Stimulated activated effector memory CD8-positive, alpha-beta T cell treated with anti-CD3 and anti-CD28 coated beads, Interleukin-12 subunit alpha, Interleukin-12 subunit beta, amount 100 ng/mL, for 72 hours (primary cell): ENCODE data around the gene SNX22.

Source experiments
- ATAC-seq: fragments of 150-1000 bp; cut with Tn5 transposase; 2 replicates; pipeline ENCODE4 v1.10.0; 2021
- DNase-seq, 2 donors: peaks; one replicate each; pipeline ENCODE4 v3.0.0; 2021 to 2022; ENCODE audit warnings: low spot score in 2 of 2
- H3K27ac Mint-ChIP-seq: one replicate; pipeline ENCODE4 v1.8.0; 2022; ENCODE audit warnings: mild to moderate bottlenecking, mixed read lengths
- H3K36me3 Mint-ChIP-seq: one replicate; pipeline ENCODE4 v1.8.0; 2022; ENCODE audit warnings: mild to moderate bottlenecking, mixed read lengths
- H3K4me1 Mint-ChIP-seq: one replicate; pipeline ENCODE4 v1.8.0; 2022; ENCODE audit warnings: mixed read lengths
- H3K4me3 Mint-ChIP-seq: one replicate; pipeline ENCODE4 v1.8.0; 2022; ENCODE audit warnings: mild to moderate bottlenecking, mixed read lengths
- H3K9me3 Mint-ChIP-seq: one replicate; pipeline ENCODE4 v1.8.0; 2022; ENCODE audit warnings: mixed read lengths

SNX22 gene

DNA sequence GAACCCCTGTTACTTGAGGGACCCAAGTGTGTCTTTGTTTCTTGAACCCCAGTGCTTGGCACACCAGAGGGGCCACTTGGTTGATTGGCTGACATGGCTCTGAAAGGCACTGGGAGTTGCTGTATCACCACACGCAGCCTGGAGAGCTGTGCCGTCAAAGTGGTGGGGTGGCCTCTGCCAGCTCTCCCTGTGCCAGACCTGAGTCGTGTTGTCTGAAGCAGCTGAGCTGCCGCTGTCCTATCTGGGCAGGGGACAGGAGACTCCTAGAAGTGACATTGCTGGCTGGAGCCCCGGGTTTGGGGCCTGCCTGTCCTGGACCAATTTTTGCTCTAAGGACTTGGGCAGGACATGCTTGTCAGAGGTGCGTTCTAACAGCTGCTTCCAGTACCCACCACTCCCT, 5.5 kb upstream of the SNX22 start:
- Mint-ChIP-seq H3K9me3 (no peaks in the 10 kb centered on the region), H3K27ac (no peak overlapping the region), H3K4me1 (peaks cover 27% of the 10 kb centered on the region), H3K4me3 (no peak overlapping the region), H3K36me3 (peaks cover 37% of the 10 kb centered on the region)
- ATAC-seq (no peak), DNase-seq (no peak)

DNA sequence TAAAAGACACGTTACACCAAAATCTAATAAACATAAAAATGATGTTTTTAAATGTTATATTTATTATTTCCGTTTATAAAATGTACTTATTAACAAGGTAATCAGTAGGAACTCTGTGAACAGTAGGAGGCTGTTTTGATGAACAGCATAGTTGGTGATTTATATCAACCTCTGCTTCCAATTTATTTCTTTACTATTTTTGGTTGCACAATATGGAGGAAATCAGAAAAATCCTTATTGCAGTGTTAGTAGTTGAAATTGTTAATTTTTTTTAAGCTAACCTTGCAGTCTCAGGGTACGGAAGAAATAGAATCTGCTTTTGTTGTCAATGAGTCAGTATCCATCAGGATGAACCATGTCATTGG, 5.0 kb upstream of the SNX22 start:
- DNase-seq (no peak), ATAC-seq (no peak)
- Mint-ChIP-seq H3K4me1 (peaks cover 25% of the 10 kb centered on the region), H3K36me3 (peaks cover 34% of the 10 kb centered on the region), H3K9me3 (no peaks in the 10 kb centered on the region), H3K4me3 (no peak overlapping the region), H3K27ac (no peak overlapping the region)

DNA sequence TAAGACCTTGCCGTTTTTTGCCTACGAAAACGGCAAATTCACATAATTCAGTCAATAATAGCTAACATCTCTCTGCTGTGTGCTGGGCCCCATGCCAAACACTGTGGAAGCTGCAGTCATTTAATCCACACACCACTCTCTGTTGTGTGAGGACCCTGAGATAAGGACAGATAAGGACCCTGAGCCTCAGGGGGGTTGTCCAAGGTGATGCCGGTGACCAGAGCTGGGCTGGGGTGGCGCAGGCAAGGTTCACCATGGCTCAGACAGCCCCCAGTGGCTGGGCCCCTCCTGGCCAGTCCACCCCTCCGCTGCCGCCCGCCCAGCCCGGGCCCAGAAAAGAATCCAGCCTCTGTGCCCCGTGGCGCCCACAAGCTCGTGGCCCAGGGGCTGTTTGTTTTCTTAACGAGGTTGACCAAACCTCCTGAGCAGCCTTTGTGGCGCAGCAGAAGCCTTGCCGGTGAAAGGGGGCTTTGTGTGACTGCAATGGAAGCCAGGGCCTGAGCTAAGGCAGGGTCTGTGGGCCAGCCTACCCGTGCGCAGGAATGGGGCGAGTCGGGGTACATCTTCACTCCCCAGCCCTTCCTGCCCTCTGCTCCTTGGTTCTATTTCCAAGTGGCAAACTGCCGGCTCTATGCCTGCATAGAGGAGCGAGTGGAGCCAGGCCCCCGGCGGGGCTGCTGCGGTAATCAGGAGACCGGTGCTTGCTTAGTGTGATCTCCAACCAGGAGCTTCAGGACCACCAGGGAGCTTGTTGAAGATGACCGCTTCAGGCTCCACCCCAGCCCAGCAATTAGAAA, 4.4 kb upstream of the SNX22 start:
- ATAC-seq, result no peak
- Mint-ChIP-seq H3K4me1 (peaks cover 19% of the 10 kb centered on the region), H3K36me3 (peaks cover 31% of the 10 kb centered on the region), H3K27ac (no peak overlapping the region), H3K4me3 (no peak overlapping the region), H3K9me3 (no peaks in the 10 kb centered on the region)
- no peak for DNase-seq

DNA sequence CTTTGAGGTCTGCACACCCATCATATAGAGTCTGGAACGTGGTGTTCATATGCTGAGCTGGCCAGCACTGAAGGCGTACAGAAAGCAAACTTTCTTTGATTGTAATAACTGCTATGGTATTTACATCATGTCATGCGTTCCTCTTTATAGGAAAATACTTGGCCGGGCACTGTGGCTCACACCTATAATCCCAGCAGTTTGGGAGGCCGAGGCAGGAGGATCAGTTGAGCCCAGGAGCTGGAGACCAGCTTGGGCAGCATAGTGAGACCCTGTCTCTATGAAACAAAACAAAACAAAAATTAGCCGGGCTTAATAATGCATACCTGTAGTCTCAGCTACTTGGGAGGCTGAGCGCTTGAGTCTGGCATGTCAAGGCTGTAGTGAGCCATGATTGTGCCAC, 3.4 kb upstream of the SNX22 start:
- no peaks in the 10 kb centered on the region for H3K9me3 Mint-ChIP-seq
- no peak overlapping the region for H3K27ac Mint-ChIP-seq

DNA sequence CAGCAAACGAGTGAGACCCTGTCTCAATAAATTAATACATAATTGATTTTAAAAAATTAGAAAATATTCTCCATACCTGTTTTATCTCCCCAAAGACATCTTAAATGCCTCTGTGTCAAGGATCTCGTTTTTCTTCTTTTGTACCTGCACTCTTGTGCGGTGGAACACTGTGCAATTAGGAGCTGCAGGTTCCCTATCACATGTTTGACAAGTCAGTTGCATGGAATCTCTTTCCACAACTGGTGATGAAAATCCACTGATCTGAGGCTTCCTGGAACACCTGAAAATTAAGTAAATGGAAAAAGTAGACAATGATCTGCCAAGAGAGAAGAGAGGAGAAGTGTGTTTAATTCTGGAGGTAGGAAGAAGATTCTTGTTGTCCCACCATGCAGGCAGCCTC, 3.0 kb upstream of the SNX22 start:
- DNase-seq, result no peak
- no peak for ATAC-seq
- Mint-ChIP-seq H3K4me3 (no peak overlapping the region), H3K36me3 (peaks cover 28% of the 10 kb centered on the region), H3K9me3 (no peaks in the 10 kb centered on the region), H3K27ac (no peak overlapping the region), H3K4me1 (peaks cover 28% of the 10 kb centered on the region)

More for the DNA sequence above, 3.4 kb upstream of the SNX22 start:
- H3K36me3 Mint-ChIP-seq, result peaks cover 28% of the 10 kb centered on the region
- peaks cover 24% of the 10 kb centered on the region for H3K4me1 Mint-ChIP-seq
- DNase-seq (no peak), ATAC-seq (no peak)
- no peak overlapping the region for H3K4me3 Mint-ChIP-seq

DNA sequence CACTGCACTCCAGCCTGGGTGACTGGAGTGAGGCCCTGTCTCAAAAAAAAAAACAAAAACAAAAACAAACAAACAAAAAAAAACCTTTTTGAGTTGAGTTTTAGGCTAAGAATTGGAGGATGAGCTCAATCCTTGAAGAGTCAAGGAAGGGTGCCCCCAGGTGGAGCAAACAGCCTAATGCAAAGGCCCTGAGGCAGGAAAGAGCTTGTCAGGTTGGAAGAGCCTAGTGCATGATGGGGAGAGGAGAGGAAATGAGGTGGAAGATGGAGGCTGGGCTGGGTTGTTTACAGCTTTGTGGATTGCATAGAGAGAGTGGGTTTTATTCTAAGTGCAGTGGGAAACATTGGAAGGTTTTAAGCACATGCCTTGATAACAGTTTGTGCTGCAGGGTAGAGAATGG, 2.1 kb upstream of the SNX22 start:
- Mint-ChIP-seq H3K9me3 (no peaks in the 10 kb centered on the region), H3K4me1 (peaks cover 33% of the 10 kb centered on the region), H3K4me3 (peak overlapping the region; percentile 1), H3K36me3 (peaks cover 29% of the 10 kb centered on the region), H3K27ac (no peak overlapping the region)
- DNase-seq (no peak), ATAC-seq (no peak)

DNA sequence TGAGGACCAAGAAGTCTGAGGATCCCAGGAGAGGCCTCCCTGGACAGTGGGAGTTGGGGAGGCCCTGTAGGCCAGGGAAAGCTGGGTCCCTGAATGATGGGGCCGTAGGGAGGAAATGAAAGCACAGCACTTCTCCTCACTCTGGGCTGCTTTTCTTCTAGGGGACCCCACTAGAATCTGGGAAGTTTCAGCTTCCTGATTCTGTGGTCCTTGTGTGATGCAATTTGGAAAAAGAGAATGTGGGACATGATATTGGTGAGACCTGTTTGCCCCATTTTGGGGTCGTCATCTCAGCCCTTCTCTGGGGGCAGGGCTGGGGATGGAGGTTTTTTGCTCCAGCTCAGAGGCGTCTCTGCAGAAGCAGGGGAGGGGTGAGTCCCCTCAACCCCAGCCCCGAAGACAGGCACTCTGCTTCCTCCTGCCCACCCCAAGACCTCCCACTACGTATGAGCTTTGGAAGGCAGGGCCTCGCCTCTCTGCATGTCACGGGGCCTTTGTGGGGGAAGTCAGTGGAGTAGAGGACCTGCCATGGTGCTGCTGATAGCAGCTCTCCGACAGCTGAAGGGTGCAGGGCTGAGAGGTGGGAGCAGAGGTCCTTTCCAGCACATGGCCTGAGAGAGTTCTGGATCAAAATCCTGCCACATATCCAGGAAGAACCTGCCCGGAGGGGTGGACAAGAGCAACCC, 1.5 kb upstream of the SNX22 start:
- ATAC-seq (no peak), DNase-seq (no peak)
- H3K27ac Mint-ChIP-seq, result no peak overlapping the region
- H3K4me1 Mint-ChIP-seq, result peaks cover 33% of the 10 kb centered on the region
- H3K36me3 Mint-ChIP-seq, result peaks cover 29% of the 10 kb centered on the region
- H3K9me3 Mint-ChIP-seq, result no peaks in the 10 kb centered on the region
- H3K4me3 Mint-ChIP-seq, result peak overlapping the region; percentile 1

DNA sequence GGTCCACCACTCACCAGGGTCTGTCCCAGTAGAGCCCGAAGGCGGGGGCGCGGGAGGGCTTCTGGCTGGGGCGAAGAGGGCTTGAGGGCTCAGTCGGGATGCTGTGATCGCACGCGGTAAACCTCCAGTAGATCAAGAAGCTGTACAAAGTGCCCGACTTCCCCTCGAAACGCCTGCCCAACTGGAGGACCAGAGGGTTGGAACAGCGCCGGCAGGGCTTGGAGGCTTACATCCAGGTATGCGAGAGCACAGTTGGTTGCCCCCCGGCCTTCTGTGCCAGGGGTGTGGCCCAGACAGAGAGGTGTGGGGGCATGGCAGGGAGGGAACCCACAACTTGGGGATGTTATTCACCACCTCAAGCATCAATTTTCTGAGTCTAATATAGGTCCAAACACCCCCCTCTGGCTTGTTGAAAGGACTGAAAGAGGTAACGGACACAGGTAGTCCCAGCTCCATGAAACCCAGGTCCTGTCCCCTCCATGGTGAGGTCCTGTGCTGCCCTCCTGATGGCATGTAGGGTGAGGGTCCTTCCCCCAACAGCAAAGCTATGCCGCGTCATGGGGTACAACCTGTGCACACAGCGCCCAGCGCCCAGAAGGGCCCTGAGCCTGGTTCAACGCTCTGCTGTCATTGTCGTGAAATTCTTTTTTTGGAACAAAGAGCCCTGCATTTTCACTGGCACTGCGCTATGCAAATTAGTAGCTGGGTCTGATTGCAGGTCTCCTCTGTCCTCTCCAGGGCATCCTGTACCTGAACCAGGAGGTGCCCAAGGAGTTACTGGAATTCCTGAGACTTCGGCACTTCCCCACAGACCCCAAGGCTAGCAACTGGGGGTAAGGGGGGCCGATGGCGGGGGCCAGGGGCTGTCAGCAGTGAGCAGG, 1.2 kb downstream of the SNX22 start:
- no peaks in the 10 kb centered on the region for H3K9me3 Mint-ChIP-seq
- DNase-seq (peak in 1 of 2 donors; percentile 61), ATAC-seq (no peak)
- peak overlapping the region; percentile 58 for H3K27ac Mint-ChIP-seq
- peaks cover 44% of the 10 kb centered on the region for H3K4me1 Mint-ChIP-seq
- H3K4me3 Mint-ChIP-seq, result peak overlapping the region; percentile 71
- peaks cover 54% of the 10 kb centered on the region for H3K36me3 Mint-ChIP-seq

DNA sequence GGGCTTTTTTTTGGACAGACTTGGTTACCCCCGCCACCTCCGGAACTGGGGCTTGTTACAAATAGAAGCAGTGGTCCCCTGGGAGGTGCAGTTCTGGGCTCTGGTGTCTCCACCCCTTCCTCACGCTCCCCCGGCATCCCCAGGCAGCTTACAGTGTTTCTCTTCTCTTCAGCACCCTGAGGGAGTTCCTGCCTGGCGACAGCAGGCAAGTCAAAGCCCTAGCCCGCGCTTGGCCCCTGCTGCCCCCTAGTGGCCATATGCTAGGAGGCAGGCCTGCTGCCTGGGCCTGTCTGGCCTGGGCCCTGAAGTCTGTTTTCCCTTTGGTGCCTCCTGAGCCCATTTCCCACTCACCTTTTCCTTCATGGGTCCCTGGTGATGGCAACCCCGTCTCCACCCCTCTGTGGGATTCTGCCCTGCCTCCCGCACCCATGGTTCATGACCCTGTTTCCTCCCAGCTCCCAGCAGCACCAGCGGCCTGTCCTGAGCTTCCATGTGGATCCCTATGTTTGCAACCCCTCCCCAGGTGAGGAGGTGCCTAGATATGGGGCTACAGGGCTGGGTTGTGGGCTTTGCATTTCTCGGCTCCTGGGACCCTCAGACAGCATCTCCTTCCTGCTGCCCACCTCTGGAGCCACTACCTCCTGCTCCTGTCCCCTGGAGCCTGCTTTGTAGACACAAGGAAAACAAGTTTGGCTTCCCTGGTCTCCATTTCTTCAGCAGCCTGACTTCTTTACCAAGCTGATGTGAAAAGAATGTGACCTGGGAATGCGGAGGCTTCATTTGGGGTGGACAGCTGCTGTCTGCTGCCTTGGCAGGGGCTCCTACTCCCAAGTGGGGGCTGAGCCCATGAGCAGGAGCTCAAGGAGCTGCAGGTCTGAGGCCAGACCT, 2.2 kb downstream of the SNX22 start:
- H3K27ac Mint-ChIP-seq, result peak overlapping the region; percentile 58
- peaks cover 64% of the 10 kb centered on the region for H3K36me3 Mint-ChIP-seq
- no peaks in the 10 kb centered on the region for H3K9me3 Mint-ChIP-seq
- ATAC-seq (peak; percentile 86), DNase-seq (peak; percentile 97 to 98)
- peaks cover 54% of the 10 kb centered on the region for H3K4me1 Mint-ChIP-seq
- peak overlapping the region; percentile 71 for H3K4me3 Mint-ChIP-seq

DNA sequence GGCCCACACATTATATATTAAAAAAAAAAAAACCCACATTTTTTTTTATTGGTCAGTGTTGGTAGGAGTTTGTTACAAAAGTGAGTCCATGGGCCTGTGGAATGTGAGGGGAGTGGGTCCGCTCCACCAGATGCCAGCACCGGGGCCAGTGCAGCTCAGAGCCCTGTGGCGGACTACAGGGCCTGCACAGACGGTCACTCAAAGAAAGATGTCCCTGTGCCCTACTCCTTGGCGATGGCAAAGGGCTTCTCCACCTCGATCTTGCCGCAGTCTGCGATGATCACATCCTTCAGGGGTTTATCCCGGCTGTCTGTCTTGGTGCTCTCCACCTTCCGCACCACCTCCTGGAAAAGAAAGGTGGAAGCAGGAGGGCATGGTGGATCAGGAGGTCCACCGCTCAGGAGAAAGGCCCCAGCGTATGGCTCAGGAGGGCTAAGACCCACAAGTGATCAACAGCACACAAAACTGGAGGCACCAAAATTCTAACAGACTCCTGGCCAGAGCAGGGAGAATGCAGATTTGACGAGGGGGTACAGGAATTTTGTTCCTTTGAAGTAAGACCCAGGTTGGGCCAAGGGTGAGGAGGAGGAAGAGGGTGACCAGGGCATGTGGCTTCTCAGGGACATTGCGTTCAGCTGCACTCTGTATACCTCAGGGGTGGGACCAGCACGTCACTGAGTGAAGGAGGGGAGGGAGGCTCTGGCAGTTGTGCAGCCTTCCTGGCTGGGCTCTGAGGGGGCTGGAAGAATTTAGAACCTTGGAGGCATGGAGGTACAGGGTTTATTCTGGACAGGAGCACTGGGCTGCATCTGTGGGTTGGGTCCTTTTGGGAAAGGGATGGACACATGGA, 4.5 kb downstream of the SNX22 start:
- Mint-ChIP-seq H3K9me3 (no peaks in the 10 kb centered on the region), H3K4me1 (peaks cover 54% of the 10 kb centered on the region), H3K36me3 (peaks cover 83% of the 10 kb centered on the region), H3K27ac (peak overlapping the region; percentile 27), H3K4me3 (no peak overlapping the region)
- DNase-seq (no peak), ATAC-seq (no peak)

DNA sequence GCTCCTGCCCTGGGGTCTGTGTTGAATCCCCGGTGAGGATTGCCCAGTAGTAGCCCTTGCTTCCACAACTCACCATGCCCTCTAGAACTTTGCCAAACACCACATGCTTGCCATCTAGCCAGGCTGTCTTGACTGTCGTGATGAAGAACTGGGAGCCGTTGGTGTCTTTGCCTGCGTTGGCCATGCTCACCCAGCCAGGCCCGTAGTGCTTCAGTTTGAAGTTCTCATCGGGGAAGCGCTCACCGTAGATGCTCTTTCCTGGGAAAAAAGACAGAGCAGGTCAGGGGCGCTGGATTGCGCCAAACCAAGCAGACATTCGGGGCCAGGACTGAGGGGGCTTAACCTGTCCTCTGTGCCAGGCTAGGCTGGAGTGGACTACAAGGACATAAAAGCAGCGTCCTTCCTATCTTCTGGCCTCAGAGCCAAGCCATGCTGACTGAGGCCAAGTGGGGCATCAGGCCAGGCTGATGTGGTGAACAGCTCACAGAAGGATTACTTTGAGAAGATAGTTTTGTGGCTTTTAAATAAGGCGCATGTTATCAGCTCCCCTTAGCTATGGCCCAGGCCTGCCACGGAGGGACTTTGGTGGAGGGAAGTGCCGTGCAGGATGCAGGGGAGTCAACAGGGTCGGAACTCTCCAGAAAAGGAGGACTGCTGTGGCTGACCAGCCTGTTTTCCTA, 5.3 kb downstream of the SNX22 start:
- peaks cover 57% of the 10 kb centered on the region for H3K4me1 Mint-ChIP-seq
- ATAC-seq (no peak), DNase-seq (no peak)
- H3K27ac Mint-ChIP-seq, result peak overlapping the region; percentile 93
- no peaks in the 10 kb centered on the region for H3K9me3 Mint-ChIP-seq
- H3K4me3 Mint-ChIP-seq, result no peak overlapping the region
- H3K36me3 Mint-ChIP-seq, result peaks cover 89% of the 10 kb centered on the region

DNA sequence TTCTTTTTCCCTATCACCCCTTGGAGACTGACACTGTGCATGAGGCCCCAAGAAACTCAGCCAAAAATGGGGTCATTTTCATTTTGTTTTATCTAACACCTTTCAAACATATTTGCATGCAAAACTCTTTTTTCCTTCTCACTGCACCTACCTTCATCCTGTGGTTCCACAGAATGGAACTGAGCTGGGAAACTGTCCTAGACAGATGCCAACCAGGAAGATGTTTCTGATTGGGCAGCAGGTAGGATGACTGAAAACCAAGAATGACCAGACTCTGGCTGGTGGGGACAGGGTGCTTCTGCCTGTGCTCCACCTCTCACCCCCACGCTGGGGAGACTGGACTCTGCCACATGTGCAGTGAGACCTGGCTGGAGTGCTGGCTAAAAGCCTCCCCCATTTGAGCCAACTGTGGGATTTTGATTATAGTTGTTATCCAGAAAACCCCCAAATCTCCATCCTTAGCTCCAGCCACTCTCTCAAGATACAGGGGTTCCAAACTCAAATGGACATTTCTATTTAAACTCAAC, 6.1 kb downstream of the SNX22 start:
- DNase-seq (no peak), ATAC-seq (no peak)
- H3K4me3 Mint-ChIP-seq, result no peak overlapping the region
- H3K36me3 Mint-ChIP-seq, result peaks cover 97% of the 10 kb centered on the region
- peak overlapping the region; percentile 93 for H3K27ac Mint-ChIP-seq
- peaks cover 57% of the 10 kb centered on the region for H3K4me1 Mint-ChIP-seq
- no peaks in the 10 kb centered on the region for H3K9me3 Mint-ChIP-seq

DNA sequence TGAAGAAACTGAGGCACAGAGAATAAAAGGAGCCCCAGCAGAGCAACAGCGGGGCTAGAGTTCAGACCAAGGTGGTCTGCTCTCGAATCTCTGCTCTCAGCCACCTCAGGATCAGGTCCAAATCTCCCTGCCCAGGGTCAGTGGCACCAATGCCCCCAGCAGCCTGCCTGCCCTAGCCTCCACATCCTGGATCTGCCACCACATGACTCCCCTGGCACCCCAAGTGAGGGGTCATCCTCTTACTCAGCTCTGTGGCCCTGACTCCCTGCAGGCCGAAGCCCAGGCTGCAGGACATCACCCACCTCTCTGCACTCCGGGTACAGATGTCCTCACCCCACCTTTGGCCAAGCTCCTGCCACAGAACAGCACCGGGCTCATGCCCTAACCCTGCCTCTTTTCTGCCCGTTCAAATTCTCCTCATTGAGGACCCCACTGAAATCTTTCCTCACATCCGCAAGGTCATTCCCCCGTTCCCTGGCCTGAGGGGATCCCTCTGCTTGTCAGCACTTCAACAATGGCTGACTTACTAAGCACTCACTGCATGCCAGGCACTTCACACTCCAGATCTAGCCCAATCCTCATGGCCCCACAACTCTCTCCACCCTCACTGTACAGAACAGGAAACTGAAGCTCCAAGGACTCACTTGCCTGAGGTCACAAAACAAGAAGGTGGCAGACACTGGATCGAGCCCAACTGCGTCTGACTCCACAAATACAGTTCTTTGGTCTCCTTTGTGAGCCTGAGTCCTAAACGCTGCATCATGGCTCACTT, 7.0 kb downstream of the SNX22 start:
- Mint-ChIP-seq H3K36me3 (peaks cover 98% of the 10 kb centered on the region), H3K9me3 (no peaks in the 10 kb centered on the region), H3K27ac (peak overlapping the region; percentile 93), H3K4me1 (peaks cover 51% of the 10 kb centered on the region), H3K4me3 (peak overlapping the region; percentile 5)
- no peak for ATAC-seq
- DNase-seq, result no peak
